ENCODE measurements around the gene GRIN1. TPM values are rescaled to one million over a fixed set of nuclear protein-coding genes. Genes with fewer than 3 reads are reported as not detected.

The GRIN1 gene
- total and polyA plus RNA-seq, 2 of the 13 experiments (the other 11 are each of a cell fraction or from before 2014, with no cell fraction given): 0.13 TPM; not detected in 1

DNA sequence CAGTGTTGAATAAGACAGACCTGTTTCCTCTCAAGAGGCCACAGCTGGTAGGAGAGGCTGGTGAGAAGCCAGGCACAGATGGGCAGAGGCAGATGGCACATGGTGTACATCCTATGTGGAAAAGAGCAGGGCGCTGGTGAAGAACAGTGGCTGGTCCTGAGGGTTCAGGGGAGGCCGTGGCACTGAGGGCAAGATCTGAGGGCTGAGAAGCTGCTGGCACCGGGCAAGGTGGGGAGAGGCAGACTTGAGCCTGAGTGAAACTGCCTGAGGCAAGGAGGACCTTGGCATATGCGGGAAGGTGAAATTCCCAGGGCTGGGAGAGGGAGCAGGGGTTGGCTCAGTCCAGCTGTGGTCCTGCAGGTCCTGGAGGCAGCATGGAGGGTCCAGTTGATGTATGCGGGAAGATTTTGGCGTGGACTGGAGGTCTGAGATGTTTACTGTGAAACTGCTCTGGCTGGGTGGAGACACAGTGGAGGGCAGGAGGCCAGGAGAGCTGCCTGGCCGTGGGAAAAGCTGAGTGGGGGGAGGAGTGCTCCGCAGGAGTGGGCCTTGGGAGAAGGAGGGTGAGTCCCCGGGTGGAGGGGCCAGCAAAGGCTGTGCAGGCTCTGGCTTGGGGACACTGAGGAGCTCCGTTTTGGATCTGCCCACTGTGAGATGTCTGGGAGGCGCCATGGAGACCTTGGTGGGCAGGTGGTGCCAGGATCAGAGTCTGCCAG lies 49.6 kb upstream of the GRIN1 start (continued):
- no peak for TF ChIP-seq NRL (CRISPR knock-in tag; IDR thresholded peaks at IDR 0.05; ENCODE audit: borderline replicate concordance)
- TF ChIP-seq ZNF33A (CRISPR knock-in tag; IDR thresholded peaks at IDR 0.05; ENCODE audit: borderline replicate concordance): no peak

DNA sequence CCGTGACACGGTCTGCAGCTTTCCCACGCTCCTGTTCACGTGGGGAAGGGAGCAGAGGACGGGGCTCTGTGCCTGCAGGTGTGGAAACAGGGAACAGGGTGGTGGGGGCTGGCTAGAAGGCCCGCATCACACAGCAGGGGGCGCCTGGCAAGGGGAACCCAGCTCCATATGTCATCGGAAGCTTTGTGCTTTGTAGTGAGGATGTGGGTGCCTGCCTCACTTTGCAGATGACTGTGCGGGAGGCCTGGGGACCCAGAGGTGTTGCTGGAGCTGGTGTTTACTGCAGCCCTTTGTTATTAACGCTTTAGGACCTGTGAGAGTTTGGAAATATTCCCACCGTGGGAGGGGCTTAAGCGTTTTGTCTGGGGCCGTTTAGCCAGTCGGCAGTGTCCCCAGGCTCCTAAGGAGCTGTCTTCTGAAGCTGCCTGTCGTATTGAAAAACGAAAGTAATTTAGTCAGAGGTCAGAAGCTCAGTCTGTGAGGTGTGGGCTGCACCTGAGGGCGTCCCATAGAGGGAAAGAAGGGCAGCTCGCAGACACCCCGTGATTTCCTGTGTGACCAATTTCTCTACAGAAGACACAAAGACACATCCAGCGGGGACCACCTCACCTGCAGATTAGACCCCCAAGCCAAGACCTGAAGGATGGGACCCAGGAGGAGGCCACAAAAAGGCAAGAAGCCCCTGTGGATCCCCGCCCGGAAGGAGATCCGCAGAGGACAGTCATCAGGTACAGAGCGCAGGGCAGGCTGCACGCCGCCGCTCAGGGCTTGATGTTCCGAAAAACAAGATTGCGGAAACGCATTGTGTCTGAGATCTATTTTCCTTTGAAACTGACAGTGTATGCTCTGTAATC lies 43.1 kb upstream of the GRIN1 start:
- ATAC-seq (peak; percentile 82), FAIRE-seq (no peak)
- peaks cover 13 to 47% of the 10 kb centered on the region in 2 experiments for H3K36me3 ChIP-seq (replicated peaks in 1 of 2; ENCODE audit: control insufficient read depth in 1 of 2, insufficient read depth in 2 of 2, low read length in 2 of 2)

More for the DNA sequence above, 43.1 kb upstream of the GRIN1 start:
- Histone ChIP-seq H2AFZ (ENCODE audit: low read length) (no peak overlapping the region), H3K4me1 (ENCODE audit: insufficient read depth, low read length) (no peaks in the 10 kb centered on the region), H3K79me2 (ENCODE audit: insufficient read depth, low read length) (peaks cover 3% of the 10 kb centered on the region), H4K20me1 (ENCODE audit: insufficient read depth, low read length) (no peaks in the 10 kb centered on the region), H3K27ac (ENCODE audit: extremely low read length, insufficient read depth, low read length) (no peak overlapping the region), H3K4me3 (replicated peaks in 1 of 3; ENCODE audit: insufficient read depth in 1 of 3, low read depth in 2 of 3, low read length in 3 of 3) (no peak overlapping the region), H3K4me2 (ENCODE audit: low read depth, low read length) (no peak overlapping the region), H3K9me3 (ENCODE audit: low read length) (no peaks in the 10 kb centered on the region), H3K9ac (ENCODE audit: insufficient read depth, low read depth, low read length) (no peak overlapping the region), H3K27me3 (ENCODE audit: control insufficient read depth in 1 of 2, insufficient read depth in 2 of 2, low read length in 2 of 2) (no peaks in the 10 kb centered on the region)
- intact Hi-C loops (cut with micrococcal nuclease; ENCODE audit: unreplicated experiment): no loop called here
- no peak for TF ChIP-seq DNMT3B (CRISPR knock-in tag; conservative IDR thresholded peaks at IDR 0.05)
- TF ChIP-seq FOXA1 (IDR thresholded peaks at IDR 0.05): no peak
- no peak for TF ChIP-seq FOXA1 (CRISPR knock-in tag; IDR thresholded peaks at IDR 0.05)
- TF ChIP-seq, protein P1, sequence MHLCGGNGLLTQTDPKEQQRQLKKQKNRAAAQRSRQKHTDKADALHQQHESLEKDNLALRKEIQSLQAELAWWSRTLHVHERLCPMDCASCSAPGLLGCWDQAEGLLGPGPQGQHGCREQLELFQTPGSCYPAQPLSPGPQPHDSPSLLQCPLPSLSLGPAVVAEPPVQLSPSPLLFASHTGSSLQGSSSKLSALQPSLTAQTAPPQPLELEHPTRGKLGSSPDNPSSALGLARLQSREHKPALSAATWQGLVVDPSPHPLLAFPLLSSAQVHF (CRISPR knock-in tag; IDR thresholded peaks at IDR 0.05): no peak
- 0 out of 2 replicates have a peak, but pooled peaks have one; percentile 7 for TF ChIP-seq STAG1 (CRISPR knock-in tag; IDR thresholded peaks at IDR 0.05)
- TF ChIP-seq, protein P2, sequence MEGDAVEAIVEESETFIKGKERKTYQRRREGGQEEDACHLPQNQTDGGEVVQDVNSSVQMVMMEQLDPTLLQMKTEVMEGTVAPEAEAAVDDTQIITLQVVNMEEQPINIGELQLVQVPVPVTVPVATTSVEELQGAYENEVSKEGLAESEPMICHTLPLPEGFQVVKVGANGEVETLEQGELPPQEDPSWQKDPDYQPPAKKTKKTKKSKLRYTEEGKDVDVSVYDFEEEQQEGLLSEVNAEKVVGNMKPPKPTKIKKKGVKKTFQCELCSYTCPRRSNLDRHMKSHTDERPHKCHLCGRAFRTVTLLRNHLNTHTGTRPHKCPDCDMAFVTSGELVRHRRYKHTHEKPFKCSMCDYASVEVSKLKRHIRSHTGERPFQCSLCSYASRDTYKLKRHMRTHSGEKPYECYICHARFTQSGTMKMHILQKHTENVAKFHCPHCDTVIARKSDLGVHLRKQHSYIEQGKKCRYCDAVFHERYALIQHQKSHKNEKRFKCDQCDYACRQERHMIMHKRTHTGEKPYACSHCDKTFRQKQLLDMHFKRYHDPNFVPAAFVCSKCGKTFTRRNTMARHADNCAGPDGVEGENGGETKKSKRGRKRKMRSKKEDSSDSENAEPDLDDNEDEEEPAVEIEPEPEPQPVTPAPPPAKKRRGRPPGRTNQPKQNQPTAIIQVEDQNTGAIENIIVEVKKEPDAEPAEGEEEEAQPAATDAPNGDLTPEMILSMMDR (CRISPR knock-in tag; IDR thresholded peaks at IDR 0.05): peak; percentile 68
- TF ChIP-seq, protein P3, sequence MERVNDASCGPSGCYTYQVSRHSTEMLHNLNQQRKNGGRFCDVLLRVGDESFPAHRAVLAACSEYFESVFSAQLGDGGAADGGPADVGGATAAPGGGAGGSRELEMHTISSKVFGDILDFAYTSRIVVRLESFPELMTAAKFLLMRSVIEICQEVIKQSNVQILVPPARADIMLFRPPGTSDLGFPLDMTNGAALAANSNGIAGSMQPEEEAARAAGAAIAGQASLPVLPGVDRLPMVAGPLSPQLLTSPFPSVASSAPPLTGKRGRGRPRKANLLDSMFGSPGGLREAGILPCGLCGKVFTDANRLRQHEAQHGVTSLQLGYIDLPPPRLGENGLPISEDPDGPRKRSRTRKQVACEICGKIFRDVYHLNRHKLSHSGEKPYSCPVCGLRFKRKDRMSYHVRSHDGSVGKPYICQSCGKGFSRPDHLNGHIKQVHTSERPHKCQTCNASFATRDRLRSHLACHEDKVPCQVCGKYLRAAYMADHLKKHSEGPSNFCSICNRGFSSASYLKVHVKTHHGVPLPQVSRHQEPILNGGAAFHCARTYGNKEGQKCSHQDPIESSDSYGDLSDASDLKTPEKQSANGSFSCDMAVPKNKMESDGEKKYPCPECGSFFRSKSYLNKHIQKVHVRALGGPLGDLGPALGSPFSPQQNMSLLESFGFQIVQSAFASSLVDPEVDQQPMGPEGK (CRISPR knock-in tag; IDR thresholded peaks at IDR 0.05): peak; percentile 42
- TF ChIP-seq RARG (CRISPR knock-in tag; IDR thresholded peaks at IDR 0.05; ENCODE audit: low read depth): no peak
- TF ChIP-seq, protein P4, sequence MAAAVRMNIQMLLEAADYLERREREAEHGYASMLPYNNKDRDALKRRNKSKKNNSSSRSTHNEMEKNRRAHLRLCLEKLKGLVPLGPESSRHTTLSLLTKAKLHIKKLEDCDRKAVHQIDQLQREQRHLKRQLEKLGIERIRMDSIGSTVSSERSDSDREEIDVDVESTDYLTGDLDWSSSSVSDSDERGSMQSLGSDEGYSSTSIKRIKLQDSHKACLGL (CRISPR knock-in tag; IDR thresholded peaks at IDR 0.05): no peak
- DNase-seq (ENCODE audit: low spot score): no peak
- in situ Hi-C loops (cut with HindIII; ENCODE audit: extremely low pct_ligation_motif_present, low pct_unique_long_range_greater_than_20kb): no loop called here
- CTCF ChIA-PET (ENCODE audit: low intra/inter-chr PET ratio, low total read pairs): no interaction called here
- BruUV-seq (replicated peaks): no TSS peak
- POLR2A ChIA-PET: no interaction called here
- 94% methylated on average over 25 of the region's 30 CpGs for WGBS (ENCODE audit: low lambda C conversion rate)

All from HepG2 (cell line).